ENCODE measurements around the gene BTN1A1. TPM values are rescaled to one million over a fixed set of nuclear protein-coding genes. Genes with fewer than 3 reads are reported as not detected.

Gene BTN1A1
- total and polyA plus RNA-seq, 9 of the 15 experiments (the other 6 are each of a cell fraction or from before 2014, with no cell fraction given), result 0.01 to 0.15 (median 0.06) TPM; not detected in 4

DNA sequence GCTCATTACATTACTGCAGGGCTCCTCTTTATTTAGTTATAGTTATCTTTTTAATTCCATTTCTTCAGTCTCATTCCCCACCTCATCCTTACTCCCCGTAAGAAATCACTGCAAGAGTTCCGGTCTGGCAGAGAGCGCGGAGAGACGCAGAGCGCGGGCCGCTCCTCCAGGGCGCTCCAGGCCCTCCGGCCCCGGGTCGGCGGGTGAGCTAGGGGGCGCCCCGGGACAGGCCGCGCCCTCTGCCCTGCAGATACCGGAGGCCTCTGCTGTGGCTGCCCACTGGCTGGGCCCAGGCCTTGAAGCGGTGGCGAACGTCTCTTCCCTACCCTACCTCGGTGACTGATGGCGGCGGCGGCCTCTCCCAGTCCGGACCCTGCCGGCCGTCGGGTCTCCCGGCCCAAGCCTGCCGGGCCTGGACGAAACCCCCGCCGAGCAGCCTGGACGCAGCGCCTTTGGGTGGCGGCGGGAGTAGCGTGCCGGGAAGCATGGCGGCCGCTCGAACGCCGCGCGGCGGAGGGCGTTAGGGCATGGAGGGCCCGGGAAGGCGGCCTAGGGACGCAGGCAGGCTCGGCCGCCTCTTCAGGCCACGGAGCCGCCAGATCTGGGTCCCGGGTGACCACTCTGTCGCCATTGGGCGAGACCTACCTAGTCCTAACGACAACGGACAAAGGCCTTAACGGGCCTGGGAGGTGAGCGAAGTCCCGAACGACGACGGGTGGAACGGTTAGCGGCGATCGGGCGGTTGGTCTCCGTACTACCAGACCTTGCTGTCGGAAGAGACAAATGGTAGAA is 21.7 kb downstream of the BTN1A1 start (continued):
- TF ChIP-seq, protein P1, sequence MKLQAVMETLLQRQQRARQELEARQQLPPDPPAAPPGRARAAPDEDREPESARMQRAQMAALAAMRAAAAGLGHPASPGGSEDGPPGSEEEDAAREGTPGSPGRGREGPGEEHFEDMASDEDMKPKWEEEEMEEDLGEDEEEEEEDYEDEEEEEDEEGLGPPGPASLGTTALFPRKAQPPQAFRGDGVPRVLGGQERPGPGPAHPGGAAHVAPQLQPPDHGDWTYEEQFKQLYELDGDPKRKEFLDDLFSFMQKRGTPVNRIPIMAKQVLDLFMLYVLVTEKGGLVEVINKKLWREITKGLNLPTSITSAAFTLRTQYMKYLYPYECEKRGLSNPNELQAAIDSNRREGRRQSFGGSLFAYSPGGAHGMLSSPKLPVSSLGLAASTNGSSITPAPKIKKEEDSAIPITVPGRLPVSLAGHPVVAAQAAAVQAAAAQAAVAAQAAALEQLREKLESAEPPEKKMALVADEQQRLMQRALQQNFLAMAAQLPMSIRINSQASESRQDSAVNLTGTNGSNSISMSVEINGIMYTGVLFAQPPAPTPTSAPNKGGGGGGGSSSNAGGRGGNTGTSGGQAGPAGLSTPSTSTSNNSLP (IDR thresholded peaks at IDR 0.05; ENCODE audit: borderline replicate concordance, low read depth, low read length), result 0 out of 2 replicates have a peak, but pooled peaks have one; percentile 35
- TF ChIP-seq, protein P2, sequence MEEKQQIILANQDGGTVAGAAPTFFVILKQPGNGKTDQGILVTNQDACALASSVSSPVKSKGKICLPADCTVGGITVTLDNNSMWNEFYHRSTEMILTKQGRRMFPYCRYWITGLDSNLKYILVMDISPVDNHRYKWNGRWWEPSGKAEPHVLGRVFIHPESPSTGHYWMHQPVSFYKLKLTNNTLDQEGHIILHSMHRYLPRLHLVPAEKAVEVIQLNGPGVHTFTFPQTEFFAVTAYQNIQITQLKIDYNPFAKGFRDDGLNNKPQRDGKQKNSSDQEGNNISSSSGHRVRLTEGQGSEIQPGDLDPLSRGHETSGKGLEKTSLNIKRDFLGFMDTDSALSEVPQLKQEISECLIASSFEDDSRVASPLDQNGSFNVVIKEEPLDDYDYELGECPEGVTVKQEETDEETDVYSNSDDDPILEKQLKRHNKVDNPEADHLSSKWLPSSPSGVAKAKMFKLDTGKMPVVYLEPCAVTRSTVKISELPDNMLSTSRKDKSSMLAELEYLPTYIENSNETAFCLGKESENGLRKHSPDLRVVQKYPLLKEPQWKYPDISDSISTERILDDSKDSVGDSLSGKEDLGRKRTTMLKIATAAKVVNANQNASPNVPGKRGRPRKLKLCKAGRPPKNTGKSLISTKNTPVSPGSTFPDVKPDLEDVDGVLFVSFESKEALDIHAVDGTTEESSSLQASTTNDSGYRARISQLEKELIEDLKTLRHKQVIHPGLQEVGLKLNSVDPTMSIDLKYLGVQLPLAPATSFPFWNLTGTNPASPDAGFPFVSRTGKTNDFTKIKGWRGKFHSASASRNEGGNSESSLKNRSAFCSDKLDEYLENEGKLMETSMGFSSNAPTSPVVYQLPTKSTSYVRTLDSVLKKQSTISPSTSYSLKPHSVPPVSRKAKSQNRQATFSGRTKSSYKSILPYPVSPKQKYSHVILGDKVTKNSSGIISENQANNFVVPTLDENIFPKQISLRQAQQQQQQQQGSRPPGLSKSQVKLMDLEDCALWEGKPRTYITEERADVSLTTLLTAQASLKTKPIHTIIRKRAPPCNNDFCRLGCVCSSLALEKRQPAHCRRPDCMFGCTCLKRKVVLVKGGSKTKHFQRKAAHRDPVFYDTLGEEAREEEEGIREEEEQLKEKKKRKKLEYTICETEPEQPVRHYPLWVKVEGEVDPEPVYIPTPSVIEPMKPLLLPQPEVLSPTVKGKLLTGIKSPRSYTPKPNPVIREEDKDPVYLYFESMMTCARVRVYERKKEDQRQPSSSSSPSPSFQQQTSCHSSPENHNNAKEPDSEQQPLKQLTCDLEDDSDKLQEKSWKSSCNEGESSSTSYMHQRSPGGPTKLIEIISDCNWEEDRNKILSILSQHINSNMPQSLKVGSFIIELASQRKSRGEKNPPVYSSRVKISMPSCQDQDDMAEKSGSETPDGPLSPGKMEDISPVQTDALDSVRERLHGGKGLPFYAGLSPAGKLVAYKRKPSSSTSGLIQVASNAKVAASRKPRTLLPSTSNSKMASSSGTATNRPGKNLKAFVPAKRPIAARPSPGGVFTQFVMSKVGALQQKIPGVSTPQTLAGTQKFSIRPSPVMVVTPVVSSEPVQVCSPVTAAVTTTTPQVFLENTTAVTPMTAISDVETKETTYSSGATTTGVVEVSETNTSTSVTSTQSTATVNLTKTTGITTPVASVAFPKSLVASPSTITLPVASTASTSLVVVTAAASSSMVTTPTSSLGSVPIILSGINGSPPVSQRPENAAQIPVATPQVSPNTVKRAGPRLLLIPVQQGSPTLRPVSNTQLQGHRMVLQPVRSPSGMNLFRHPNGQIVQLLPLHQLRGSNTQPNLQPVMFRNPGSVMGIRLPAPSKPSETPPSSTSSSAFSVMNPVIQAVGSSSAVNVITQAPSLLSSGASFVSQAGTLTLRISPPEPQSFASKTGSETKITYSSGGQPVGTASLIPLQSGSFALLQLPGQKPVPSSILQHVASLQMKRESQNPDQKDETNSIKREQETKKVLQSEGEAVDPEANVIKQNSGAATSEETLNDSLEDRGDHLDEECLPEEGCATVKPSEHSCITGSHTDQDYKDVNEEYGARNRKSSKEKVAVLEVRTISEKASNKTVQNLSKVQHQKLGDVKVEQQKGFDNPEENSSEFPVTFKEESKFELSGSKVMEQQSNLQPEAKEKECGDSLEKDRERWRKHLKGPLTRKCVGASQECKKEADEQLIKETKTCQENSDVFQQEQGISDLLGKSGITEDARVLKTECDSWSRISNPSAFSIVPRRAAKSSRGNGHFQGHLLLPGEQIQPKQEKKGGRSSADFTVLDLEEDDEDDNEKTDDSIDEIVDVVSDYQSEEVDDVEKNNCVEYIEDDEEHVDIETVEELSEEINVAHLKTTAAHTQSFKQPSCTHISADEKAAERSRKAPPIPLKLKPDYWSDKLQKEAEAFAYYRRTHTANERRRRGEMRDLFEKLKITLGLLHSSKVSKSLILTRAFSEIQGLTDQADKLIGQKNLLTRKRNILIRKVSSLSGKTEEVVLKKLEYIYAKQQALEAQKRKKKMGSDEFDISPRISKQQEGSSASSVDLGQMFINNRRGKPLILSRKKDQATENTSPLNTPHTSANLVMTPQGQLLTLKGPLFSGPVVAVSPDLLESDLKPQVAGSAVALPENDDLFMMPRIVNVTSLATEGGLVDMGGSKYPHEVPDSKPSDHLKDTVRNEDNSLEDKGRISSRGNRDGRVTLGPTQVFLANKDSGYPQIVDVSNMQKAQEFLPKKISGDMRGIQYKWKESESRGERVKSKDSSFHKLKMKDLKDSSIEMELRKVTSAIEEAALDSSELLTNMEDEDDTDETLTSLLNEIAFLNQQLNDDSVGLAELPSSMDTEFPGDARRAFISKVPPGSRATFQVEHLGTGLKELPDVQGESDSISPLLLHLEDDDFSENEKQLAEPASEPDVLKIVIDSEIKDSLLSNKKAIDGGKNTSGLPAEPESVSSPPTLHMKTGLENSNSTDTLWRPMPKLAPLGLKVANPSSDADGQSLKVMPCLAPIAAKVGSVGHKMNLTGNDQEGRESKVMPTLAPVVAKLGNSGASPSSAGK (IDR thresholded peaks at IDR 0.05), result peak; percentile 98
- TF ChIP-seq BHLHE40 (IDR thresholded peaks at IDR 0.05; ENCODE audit: low read length) (no peak; the same call in 1 of the 2 replicates), ATF7 (IDR thresholded peaks at IDR 0.05) (peak; percentile 60; the same call in 1 of the 2 replicates), TFAM (CRISPR knock-in tag; conservative IDR thresholded peaks at IDR 0.05) (no peak), ILK (tag; IDR thresholded peaks at IDR 0.05; ENCODE audit: borderline replicate concordance, low read depth) (no peak), GABPA (tag; conservative IDR thresholded peaks at IDR 0.05; ENCODE audit: low read depth) (peak; percentile 82), CAMTA2 (CRISPR knock-in tag; conservative IDR thresholded peaks at IDR 0.05) (peak; percentile 78; the same call in 1 of the 2 replicates), ESRRA (IDR thresholded peaks at IDR 0.05; ENCODE audit: borderline replicate concordance, low read depth) (0 out of 2 replicates have a peak, but pooled peaks have one; percentile 55)
- TF ChIP-seq, protein P3, sequence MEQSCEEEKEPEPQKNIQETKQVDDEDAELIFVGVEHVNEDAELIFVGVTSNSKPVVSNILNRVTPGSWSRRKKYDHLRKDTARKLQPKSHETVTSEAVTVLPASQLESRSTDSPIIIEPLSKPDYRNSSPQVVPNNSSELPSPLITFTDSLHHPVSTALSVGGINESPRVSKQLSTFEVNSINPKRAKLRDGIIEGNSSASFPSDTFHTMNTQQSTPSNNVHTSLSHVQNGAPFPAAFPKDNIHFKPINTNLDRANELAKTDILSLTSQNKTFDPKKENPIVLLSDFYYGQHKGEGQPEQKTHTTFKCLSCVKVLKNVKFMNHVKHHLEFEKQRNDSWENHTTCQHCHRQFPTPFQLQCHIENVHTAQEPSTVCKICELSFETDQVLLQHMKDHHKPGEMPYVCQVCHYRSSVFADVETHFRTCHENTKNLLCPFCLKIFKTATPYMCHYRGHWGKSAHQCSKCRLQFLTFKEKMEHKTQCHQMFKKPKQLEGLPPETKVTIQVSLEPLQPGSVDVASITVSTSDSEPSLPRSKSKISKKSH (CRISPR knock-in tag; IDR thresholded peaks at IDR 0.05), result no peak
- TF ChIP-seq, protein P4, sequence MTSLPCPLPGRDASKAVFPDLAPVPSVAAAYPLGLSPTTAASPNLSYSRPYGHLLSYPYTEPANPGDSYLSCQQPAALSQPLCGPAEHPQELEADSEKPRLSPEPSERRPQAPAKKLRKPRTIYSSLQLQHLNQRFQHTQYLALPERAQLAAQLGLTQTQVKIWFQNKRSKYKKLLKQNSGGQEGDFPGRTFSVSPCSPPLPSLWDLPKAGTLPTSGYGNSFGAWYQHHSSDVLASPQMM (CRISPR knock-in tag; IDR thresholded peaks at IDR 0.05), result no peak
